ENCODE results near the gene LHCGR. TPM values are rescaled to one million over a fixed set of nuclear protein-coding genes. Genes with fewer than 3 reads are reported as not detected.

Gene LHCGR
- total RNA-seq, 1 donor = not detected

DNA sequence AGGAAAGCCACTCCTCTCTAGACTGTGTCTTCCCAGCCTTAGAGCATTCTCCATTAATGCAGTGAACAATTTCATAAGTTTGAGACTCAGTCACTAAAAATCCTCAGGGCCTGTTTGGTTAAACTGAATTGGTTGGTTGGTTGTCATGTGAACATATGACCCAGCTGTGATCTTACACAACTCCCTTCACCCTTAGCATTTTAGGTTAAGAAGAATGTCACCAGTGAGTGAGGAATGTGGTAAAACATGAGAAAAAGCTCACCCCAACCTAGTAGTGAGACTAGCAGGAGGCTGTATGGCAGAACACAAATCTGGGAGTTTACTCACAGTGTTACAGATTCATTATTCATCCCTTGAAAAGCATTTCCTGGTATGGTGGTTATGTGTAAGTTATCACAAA is 32.4 kb downstream of the LHCGR start:
- H3K79me2 ChIP-seq (ENCODE audit: insufficient read depth, low read length) = no peaks in the 10 kb centered on the region
- H3K4me2 ChIP-seq (ENCODE audit: insufficient read depth, low read length) = peak overlapping the region; percentile 17
- no peaks in the 10 kb centered on the region for H3K36me3 ChIP-seq (ENCODE audit: insufficient read depth, low read length)
- peaks cover 9% of the 10 kb centered on the region for H3K4me1 ChIP-seq (ENCODE audit: insufficient read depth, low read length)
- no peaks in the 10 kb centered on the region for H3K9me3 ChIP-seq (ENCODE audit: low read depth, low read length)
- no peaks in the 10 kb centered on the region for H3K27me3 ChIP-seq (ENCODE audit: insufficient read depth, low read length)
- peak overlapping the region; percentile 32 for H2AFZ ChIP-seq (ENCODE audit: low read length)
- TF ChIP-seq, protein P1, sequence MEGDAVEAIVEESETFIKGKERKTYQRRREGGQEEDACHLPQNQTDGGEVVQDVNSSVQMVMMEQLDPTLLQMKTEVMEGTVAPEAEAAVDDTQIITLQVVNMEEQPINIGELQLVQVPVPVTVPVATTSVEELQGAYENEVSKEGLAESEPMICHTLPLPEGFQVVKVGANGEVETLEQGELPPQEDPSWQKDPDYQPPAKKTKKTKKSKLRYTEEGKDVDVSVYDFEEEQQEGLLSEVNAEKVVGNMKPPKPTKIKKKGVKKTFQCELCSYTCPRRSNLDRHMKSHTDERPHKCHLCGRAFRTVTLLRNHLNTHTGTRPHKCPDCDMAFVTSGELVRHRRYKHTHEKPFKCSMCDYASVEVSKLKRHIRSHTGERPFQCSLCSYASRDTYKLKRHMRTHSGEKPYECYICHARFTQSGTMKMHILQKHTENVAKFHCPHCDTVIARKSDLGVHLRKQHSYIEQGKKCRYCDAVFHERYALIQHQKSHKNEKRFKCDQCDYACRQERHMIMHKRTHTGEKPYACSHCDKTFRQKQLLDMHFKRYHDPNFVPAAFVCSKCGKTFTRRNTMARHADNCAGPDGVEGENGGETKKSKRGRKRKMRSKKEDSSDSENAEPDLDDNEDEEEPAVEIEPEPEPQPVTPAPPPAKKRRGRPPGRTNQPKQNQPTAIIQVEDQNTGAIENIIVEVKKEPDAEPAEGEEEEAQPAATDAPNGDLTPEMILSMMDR (IDR thresholded peaks at IDR 0.05; ENCODE audit: extremely low read depth, low read depth, low read length) = no peak
- no peak overlapping the region for H3K4me3 ChIP-seq (ENCODE audit: insufficient read depth, low read length)
- DNase-seq (ENCODE audit: insufficient read length, low spot score, missing footprints) = peak; percentile 83
- no peaks in the 10 kb centered on the region for H4K20me1 ChIP-seq (ENCODE audit: insufficient read depth, low read length)
- H3K27ac ChIP-seq (ENCODE audit: low read depth, low read length) = peak overlapping the region; percentile 77

- DNase-seq (ENCODE audit: insufficient read length, low spot score, missing footprints) = no peak
- no peaks in the 10 kb centered on the region for H3K9me3 ChIP-seq (ENCODE audit: low read depth, low read length)
- no peak overlapping the region for H2AFZ ChIP-seq (ENCODE audit: low read length)
- H3K4me1 ChIP-seq (ENCODE audit: insufficient read depth, low read length) = peaks cover 9% of the 10 kb centered on the region
- no peak overlapping the region for H3K4me3 ChIP-seq (ENCODE audit: insufficient read depth, low read length)
- H3K27me3 ChIP-seq (ENCODE audit: insufficient read depth, low read length) = no peaks in the 10 kb centered on the region
- no peaks in the 10 kb centered on the region for H3K36me3 ChIP-seq (ENCODE audit: insufficient read depth, low read length)
- TF ChIP-seq, protein P1 (IDR thresholded peaks at IDR 0.05; ENCODE audit: extremely low read depth, low read depth, low read length) = no peak
- H3K4me2 ChIP-seq (ENCODE audit: insufficient read depth, low read length) = no peak overlapping the region
- H4K20me1 ChIP-seq (ENCODE audit: insufficient read depth, low read length) = no peaks in the 10 kb centered on the region
- H3K27ac ChIP-seq (ENCODE audit: low read depth, low read length) = peak overlapping the region; percentile 77
- no peaks in the 10 kb centered on the region for H3K79me2 ChIP-seq (ENCODE audit: insufficient read depth, low read length)
Measured at GRCh38 chr2:48722391-48722790, 33.1 kb downstream of the LHCGR start.

GRCh38 chr2:48721158-48721557 is 34.4 kb downstream of the LHCGR start:
- H4K20me1 ChIP-seq (ENCODE audit: insufficient read depth, low read length) = no peaks in the 10 kb centered on the region
- H3K36me3 ChIP-seq (ENCODE audit: insufficient read depth, low read length) = no peaks in the 10 kb centered on the region

GRCh38 chr2:48719480-48720177 is 35.9 kb downstream of the LHCGR start:
- no peak overlapping the region for H3K4me2 ChIP-seq (ENCODE audit: insufficient read depth, low read length)
- no peaks in the 10 kb centered on the region for H3K36me3 ChIP-seq (ENCODE audit: insufficient read depth, low read length)
- DNase-seq (ENCODE audit: insufficient read length, low spot score, missing footprints) = no peak
- no peak overlapping the region for H3K27ac ChIP-seq (ENCODE audit: low read depth, low read length)
- H3K4me3 ChIP-seq (ENCODE audit: insufficient read depth, low read length) = no peak overlapping the region
- H2AFZ ChIP-seq (ENCODE audit: low read length) = no peak overlapping the region
- peaks cover 16% of the 10 kb centered on the region for H3K4me1 ChIP-seq (ENCODE audit: insufficient read depth, low read length)
- no peaks in the 10 kb centered on the region for H4K20me1 ChIP-seq (ENCODE audit: insufficient read depth, low read length)
- H3K79me2 ChIP-seq (ENCODE audit: insufficient read depth, low read length) = no peaks in the 10 kb centered on the region
- H3K9me3 ChIP-seq (ENCODE audit: low read depth, low read length) = no peaks in the 10 kb centered on the region
- TF ChIP-seq, protein P1 (IDR thresholded peaks at IDR 0.05; ENCODE audit: extremely low read depth, low read depth, low read length) = no peak
- H3K27me3 ChIP-seq (ENCODE audit: insufficient read depth, low read length) = no peaks in the 10 kb centered on the region

More at GRCh38 chr2:48721158-48721557, 34.4 kb downstream of the LHCGR start:
- no peaks in the 10 kb centered on the region for H3K9me3 ChIP-seq (ENCODE audit: low read depth, low read length)
- no peak overlapping the region for H3K27ac ChIP-seq (ENCODE audit: low read depth, low read length)
- H3K27me3 ChIP-seq (ENCODE audit: insufficient read depth, low read length) = no peaks in the 10 kb centered on the region
- no peak for DNase-seq (ENCODE audit: insufficient read length, low spot score, missing footprints)
- H3K4me1 ChIP-seq (ENCODE audit: insufficient read depth, low read length) = peaks cover 9% of the 10 kb centered on the region
- H3K4me2 ChIP-seq (ENCODE audit: insufficient read depth, low read length) = no peak overlapping the region
- no peak overlapping the region for H2AFZ ChIP-seq (ENCODE audit: low read length)
- TF ChIP-seq, protein P1 (IDR thresholded peaks at IDR 0.05; ENCODE audit: extremely low read depth, low read depth, low read length) = no peak
- H3K4me3 ChIP-seq (ENCODE audit: insufficient read depth, low read length) = no peak overlapping the region
- no peaks in the 10 kb centered on the region for H3K79me2 ChIP-seq (ENCODE audit: insufficient read depth, low read length)

Measured in osteoblast (primary cell).